ENCODE data around the gene ITCH. TPM values are rescaled to one million over a fixed set of nuclear protein-coding genes. Genes with fewer than 3 reads are reported as not detected.

The ITCH gene
- total and polyA plus RNA-seq, 2 of the 8 experiments (the other 6 are each of a cell fraction or from before 2014, with no cell fraction given): 3.9 to 45.2 TPM

DNA sequence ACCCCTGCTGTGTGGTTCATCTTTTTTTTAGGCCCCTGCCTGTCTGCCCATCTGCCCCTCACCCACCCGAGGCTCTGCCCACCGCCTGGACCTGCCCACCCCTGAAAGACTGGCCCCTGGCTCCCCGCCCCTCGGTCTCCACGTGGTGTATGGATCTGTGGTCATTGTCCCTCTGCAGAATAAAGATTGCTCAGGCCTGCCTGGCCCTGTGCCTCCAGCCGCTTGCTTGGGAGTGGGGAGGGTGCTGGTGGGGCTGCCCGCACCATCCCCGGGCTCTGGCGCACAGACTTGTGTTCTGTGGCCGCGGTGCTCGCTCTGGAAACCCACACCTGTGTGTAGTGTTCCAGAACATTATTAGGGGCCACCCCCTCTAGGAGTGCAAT, 197.1 kb downstream of the ITCH start (continued):
- no peak for TF ChIP-seq CTBP2 (IDR thresholded peaks at IDR 0.05; ENCODE audit: borderline replicate concordance, insufficient read depth, insufficient read length, low read length)
- TF ChIP-seq RAD21 (IDR thresholded peaks at IDR 0.05 in 1 of 2, conservative IDR thresholded peaks at IDR 0.05 in 1 of 2; ENCODE audit: low read depth in 2 of 2, low read length in 2 of 2): no peak
- TF ChIP-seq POU5F1 (IDR thresholded peaks at IDR 0.05; ENCODE audit: low read depth, low read length): no peak
- TF ChIP-seq SUZ12 (IDR thresholded peaks at IDR 0.05; ENCODE audit: low read length): no peak
- TF ChIP-seq, protein P1, sequence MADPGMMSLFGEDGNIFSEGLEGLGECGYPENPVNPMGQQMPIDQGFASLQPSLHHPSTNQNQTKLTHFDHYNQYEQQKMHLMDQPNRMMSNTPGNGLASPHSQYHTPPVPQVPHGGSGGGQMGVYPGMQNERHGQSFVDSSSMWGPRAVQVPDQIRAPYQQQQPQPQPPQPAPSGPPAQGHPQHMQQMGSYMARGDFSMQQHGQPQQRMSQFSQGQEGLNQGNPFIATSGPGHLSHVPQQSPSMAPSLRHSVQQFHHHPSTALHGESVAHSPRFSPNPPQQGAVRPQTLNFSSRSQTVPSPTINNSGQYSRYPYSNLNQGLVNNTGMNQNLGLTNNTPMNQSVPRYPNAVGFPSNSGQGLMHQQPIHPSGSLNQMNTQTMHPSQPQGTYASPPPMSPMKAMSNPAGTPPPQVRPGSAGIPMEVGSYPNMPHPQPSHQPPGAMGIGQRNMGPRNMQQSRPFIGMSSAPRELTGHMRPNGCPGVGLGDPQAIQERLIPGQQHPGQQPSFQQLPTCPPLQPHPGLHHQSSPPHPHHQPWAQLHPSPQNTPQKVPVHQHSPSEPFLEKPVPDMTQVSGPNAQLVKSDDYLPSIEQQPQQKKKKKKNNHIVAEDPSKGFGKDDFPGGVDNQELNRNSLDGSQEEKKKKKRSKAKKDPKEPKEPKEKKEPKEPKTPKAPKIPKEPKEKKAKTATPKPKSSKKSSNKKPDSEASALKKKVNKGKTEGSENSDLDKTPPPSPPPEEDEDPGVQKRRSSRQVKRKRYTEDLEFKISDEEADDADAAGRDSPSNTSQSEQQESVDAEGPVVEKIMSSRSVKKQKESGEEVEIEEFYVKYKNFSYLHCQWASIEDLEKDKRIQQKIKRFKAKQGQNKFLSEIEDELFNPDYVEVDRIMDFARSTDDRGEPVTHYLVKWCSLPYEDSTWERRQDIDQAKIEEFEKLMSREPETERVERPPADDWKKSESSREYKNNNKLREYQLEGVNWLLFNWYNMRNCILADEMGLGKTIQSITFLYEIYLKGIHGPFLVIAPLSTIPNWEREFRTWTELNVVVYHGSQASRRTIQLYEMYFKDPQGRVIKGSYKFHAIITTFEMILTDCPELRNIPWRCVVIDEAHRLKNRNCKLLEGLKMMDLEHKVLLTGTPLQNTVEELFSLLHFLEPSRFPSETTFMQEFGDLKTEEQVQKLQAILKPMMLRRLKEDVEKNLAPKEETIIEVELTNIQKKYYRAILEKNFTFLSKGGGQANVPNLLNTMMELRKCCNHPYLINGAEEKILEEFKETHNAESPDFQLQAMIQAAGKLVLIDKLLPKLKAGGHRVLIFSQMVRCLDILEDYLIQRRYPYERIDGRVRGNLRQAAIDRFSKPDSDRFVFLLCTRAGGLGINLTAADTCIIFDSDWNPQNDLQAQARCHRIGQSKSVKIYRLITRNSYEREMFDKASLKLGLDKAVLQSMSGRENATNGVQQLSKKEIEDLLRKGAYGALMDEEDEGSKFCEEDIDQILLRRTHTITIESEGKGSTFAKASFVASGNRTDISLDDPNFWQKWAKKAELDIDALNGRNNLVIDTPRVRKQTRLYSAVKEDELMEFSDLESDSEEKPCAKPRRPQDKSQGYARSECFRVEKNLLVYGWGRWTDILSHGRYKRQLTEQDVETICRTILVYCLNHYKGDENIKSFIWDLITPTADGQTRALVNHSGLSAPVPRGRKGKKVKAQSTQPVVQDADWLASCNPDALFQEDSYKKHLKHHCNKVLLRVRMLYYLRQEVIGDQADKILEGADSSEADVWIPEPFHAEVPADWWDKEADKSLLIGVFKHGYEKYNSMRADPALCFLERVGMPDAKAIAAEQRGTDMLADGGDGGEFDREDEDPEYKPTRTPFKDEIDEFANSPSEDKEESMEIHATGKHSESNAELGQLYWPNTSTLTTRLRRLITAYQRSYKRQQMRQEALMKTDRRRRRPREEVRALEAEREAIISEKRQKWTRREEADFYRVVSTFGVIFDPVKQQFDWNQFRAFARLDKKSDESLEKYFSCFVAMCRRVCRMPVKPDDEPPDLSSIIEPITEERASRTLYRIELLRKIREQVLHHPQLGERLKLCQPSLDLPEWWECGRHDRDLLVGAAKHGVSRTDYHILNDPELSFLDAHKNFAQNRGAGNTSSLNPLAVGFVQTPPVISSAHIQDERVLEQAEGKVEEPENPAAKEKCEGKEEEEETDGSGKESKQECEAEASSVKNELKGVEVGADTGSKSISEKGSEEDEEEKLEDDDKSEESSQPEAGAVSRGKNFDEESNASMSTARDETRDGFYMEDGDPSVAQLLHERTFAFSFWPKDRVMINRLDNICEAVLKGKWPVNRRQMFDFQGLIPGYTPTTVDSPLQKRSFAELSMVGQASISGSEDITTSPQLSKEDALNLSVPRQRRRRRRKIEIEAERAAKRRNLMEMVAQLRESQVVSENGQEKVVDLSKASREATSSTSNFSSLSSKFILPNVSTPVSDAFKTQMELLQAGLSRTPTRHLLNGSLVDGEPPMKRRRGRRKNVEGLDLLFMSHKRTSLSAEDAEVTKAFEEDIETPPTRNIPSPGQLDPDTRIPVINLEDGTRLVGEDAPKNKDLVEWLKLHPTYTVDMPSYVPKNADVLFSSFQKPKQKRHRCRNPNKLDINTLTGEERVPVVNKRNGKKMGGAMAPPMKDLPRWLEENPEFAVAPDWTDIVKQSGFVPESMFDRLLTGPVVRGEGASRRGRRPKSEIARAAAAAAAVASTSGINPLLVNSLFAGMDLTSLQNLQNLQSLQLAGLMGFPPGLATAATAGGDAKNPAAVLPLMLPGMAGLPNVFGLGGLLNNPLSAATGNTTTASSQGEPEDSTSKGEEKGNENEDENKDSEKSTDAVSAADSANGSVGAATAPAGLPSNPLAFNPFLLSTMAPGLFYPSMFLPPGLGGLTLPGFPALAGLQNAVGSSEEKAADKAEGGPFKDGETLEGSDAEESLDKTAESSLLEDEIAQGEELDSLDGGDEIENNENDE (IDR thresholded peaks at IDR 0.05; ENCODE audit: insufficient replicate concordance, low read length): no peak
- no peak for TF ChIP-seq HDAC2 (IDR thresholded peaks at IDR 0.05; ENCODE audit: borderline replicate concordance in 1 of 2, low read depth in 2 of 2, low read length in 2 of 2)
- TF ChIP-seq CREB1 (IDR thresholded peaks at IDR 0.05): no peak
